ENCODE data around the gene TNFAIP2. TPM values are rescaled to one million over a fixed set of nuclear protein-coding genes. Genes with fewer than 3 reads are reported as not detected.
"Not testable (repeated sequence)": the region's sequence is repeated elsewhere in the genome, so short reads cannot be mapped to it uniquely, and the experiment has no call there.

The TNFAIP2 gene
- total and polyA plus RNA-seq, 9 donors: 7.1 to 258 (median 27.4) TPM

GRCh38 chr14:103164779-103165178, 41.5 kb downstream of the TNFAIP2 start:
- Histone ChIP-seq H3K4me1 (ENCODE audit: insufficient read depth) (no peaks in the 10 kb centered on the region), H3K9me3 (no peaks in the 10 kb centered on the region), H3K36me3 (no peaks in the 10 kb centered on the region), H3K27ac (no peak overlapping the region), H3K4me3 (no peak overlapping the region), H3K27me3 (no peaks in the 10 kb centered on the region)
- WGBS, 3 donors: 61 to 65% (median 64%) methylated on average over 9 of the region's 9 CpGs
- intact Hi-C loops (cut with DNase I): no loop called here
- TF ChIP-seq, protein P1, sequence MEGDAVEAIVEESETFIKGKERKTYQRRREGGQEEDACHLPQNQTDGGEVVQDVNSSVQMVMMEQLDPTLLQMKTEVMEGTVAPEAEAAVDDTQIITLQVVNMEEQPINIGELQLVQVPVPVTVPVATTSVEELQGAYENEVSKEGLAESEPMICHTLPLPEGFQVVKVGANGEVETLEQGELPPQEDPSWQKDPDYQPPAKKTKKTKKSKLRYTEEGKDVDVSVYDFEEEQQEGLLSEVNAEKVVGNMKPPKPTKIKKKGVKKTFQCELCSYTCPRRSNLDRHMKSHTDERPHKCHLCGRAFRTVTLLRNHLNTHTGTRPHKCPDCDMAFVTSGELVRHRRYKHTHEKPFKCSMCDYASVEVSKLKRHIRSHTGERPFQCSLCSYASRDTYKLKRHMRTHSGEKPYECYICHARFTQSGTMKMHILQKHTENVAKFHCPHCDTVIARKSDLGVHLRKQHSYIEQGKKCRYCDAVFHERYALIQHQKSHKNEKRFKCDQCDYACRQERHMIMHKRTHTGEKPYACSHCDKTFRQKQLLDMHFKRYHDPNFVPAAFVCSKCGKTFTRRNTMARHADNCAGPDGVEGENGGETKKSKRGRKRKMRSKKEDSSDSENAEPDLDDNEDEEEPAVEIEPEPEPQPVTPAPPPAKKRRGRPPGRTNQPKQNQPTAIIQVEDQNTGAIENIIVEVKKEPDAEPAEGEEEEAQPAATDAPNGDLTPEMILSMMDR (IDR thresholded peaks at IDR 0.05): no peak
- TF ChIP-seq POLR2A (IDR thresholded peaks at IDR 0.05): no peak
- no peak for TF ChIP-seq EP300 (IDR thresholded peaks at IDR 0.05)
- no peak for DNase-seq

DNA sequence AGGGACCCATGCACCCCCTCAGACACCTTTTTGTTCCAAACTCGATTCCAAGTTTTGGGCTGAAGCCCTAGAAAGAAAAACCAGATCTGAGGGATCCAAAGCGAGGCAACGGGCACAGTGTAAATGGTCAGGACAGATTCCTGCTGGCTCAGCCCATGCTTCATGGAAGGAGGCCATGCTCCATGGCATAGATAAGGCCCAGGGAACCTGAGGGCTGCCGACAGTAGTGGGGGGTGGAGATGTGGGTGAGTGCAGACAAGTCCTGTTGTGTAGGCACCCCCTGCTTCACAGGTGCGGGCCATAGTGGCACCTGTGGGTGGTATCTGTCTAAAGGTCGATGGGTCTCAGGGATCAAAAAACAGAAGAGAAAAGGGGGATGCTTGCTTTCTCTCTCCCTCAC, 42.1 kb downstream of the TNFAIP2 start:
- no peaks in the 10 kb centered on the region for H3K27me3 ChIP-seq
- no peaks in the 10 kb centered on the region for H3K4me1 ChIP-seq (ENCODE audit: insufficient read depth)
- no peak overlapping the region for H3K4me3 ChIP-seq
- WGBS, 3 donors: 84 to 89% (median 88%) methylated on average over 6 of the region's 6 CpGs
- TF ChIP-seq, protein P1 (IDR thresholded peaks at IDR 0.05): no peak
- TF ChIP-seq EP300 (IDR thresholded peaks at IDR 0.05) (no peak), POLR2A (IDR thresholded peaks at IDR 0.05) (no peak)
- H3K36me3 ChIP-seq: no peaks in the 10 kb centered on the region
- H3K9me3 ChIP-seq: no peaks in the 10 kb centered on the region
- no peak for DNase-seq
- intact Hi-C loops (cut with DNase I): no loop called here
- no peak overlapping the region for H3K27ac ChIP-seq

DNA sequence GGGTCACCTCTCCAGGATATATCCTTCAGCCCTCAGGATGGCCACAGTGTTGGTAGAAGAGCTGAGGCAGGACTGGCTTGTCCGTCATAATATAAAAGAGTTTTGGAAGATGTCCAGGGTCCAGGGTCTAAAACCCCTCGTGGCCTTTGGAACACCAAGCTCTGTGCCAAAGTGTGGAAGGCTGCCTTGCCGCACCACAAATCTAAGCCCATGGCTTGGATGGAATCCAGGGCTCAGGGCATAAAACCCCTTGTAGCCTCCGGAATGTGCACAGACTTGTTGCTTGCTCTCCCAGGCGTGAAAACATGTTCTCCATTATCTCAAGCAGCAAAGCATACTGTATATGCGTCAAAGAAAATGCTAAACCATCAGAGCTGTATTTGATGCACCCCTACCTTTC, 46.7 kb downstream of the TNFAIP2 start:
- H3K4me1 ChIP-seq (ENCODE audit: insufficient read depth): no peaks in the 10 kb centered on the region
- WGBS, 3 donors: 89 to 92% (median 89%) methylated on average over 6 of the region's 6 CpGs
- H3K9me3 ChIP-seq: no peaks in the 10 kb centered on the region
- H3K4me3 ChIP-seq: no peak overlapping the region
- H3K27ac ChIP-seq: no peak overlapping the region
- intact Hi-C loops (cut with DNase I): no loop called here
- no peaks in the 10 kb centered on the region for H3K36me3 ChIP-seq
- H3K27me3 ChIP-seq: no peaks in the 10 kb centered on the region
- no peak for DNase-seq
- TF ChIP-seq, protein P1 (IDR thresholded peaks at IDR 0.05): no peak
- no peak for TF ChIP-seq EP300 (IDR thresholded peaks at IDR 0.05)
- TF ChIP-seq POLR2A (IDR thresholded peaks at IDR 0.05): no peak

DNA sequence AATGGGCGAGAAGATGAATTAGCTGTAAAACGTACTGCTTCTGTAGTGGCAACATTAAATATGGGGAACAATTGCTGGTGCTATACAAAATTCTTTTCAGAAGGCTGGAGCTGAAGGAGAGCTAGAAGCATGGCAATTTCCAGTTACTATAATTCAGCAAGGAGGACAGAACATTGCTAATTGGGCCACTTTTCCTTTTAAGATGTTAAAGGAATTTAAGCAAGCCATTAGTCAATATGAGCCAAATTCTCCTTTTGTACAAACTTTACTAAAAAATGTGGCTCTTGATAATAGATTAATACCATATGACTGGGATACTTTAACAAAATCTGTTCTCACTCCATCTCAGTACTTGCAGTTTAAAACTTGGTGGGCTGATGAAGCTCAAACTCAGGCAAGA, 47.9 kb downstream of the TNFAIP2 start:
- H3K4me3 ChIP-seq; intact Hi-C loops (cut with DNase I); DNase-seq; H3K36me3 ChIP-seq; H3K9me3 ChIP-seq; H3K4me1 ChIP-seq (ENCODE audit: insufficient read depth); H3K27ac ChIP-seq; H3K27me3 ChIP-seq: not testable (repeated sequence)
- 66 to 75% (median 72%) methylated on average over 2 of the region's 2 CpGs for WGBS, 3 donors

- no peak overlapping the region for H3K27ac ChIP-seq
- H3K4me3 ChIP-seq: no peak overlapping the region
- DNase-seq: no peak
- H3K27me3 ChIP-seq: no peaks in the 10 kb centered on the region
- intact Hi-C loops (cut with DNase I): no loop called here
- H3K4me1 ChIP-seq (ENCODE audit: insufficient read depth): no peaks in the 10 kb centered on the region
- no peaks in the 10 kb centered on the region for H3K9me3 ChIP-seq
- H3K36me3 ChIP-seq: no peaks in the 10 kb centered on the region
- TF ChIP-seq EP300 (IDR thresholded peaks at IDR 0.05): no peak
- TF ChIP-seq POLR2A (IDR thresholded peaks at IDR 0.05): no peak
- TF ChIP-seq, protein P1 (IDR thresholded peaks at IDR 0.05): no peak
- 83 to 85% (median 83%) methylated on average over 5 of the region's 5 CpGs for WGBS, 3 donors
Measured at GRCh38 chr14:103172921-103173320, 49.7 kb downstream of the TNFAIP2 start.

DNA sequence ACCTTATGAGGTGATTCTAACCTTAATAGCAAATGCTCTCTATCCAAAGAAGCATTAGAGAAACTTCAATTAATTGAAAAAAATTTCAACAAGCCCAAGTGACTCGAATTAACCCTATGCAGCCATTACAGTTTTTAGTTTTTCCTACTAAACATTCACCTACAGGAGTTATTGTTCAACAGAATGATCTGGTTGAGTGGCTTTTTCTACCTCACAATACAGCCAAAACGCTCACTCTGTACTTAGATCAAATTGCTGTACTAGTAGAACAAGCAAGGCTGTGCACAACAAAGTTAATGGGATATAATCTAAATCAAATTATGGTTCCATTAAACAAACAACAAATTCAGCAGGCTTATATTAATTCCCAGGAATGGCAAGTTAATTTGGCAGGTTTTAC, 50.6 kb downstream of the TNFAIP2 start:
- WGBS, 3 donors: 37 to 62% (median 42%) methylated on average over 2 of the region's 2 CpGs
- H3K4me3 ChIP-seq; H3K27me3 ChIP-seq; H3K36me3 ChIP-seq; DNase-seq; intact Hi-C loops (cut with DNase I); H3K27ac ChIP-seq; H3K4me1 ChIP-seq (ENCODE audit: insufficient read depth); H3K9me3 ChIP-seq: not testable (repeated sequence)

DNA sequence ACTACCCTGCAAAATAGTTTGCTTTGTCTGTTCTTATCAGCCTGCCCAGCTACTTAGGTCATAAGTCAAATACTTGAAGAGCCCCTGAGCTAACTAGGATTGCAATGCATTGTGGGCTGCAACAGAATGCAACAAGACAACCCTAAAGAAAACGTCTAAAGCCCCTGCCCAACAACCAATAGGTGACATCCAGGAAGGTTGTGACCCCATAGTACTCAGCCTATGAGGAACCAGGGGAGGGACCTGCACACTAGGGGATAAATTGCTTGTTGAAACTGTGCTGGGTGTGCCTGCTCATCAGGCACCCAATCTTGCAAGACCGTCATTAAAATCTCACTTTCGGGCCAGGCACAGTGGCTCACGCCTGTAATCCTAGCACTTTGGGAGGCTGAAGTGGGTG, 52.9 kb downstream of the TNFAIP2 start:
- 67 to 74% (median 67%) methylated on average over 4 of the region's 4 CpGs for WGBS, 3 donors
- H3K4me3 ChIP-seq; H3K27ac ChIP-seq; intact Hi-C loops (cut with DNase I); DNase-seq; H3K9me3 ChIP-seq; H3K4me1 ChIP-seq (ENCODE audit: insufficient read depth); H3K27me3 ChIP-seq; H3K36me3 ChIP-seq: not testable (repeated sequence)

Data from ovary (tissue), 9 donors.